CD4-positive, alpha-beta T cell (primary cell): ENCODE results near the gene BTN1A1. TPM values are rescaled to one million over a fixed set of nuclear protein-coding genes. Genes with fewer than 3 reads are reported as not detected.

Experiments
- ATAC-seq: fragments of 200-7000 bp; cut with Tn5 transposase; one replicate; pipeline ENCODE4 v1.10.0; 2022; ENCODE audit warnings: mild to moderate bottlenecking; ENCODE audit not compliant: poor library complexity
- CTCF ChIA-PET: fragments of 350-600 bp; sonication (Branson Sonifier 250); formaldehyde crosslinking; loops from one replicate; lab custom pipeline; 2021; ENCODE audit warnings: antibody characterized with exemption, inconsistent platforms; lab: Charles Lee
- POLR2A ChIA-PET: fragments of 350-600 bp; sonication (Branson Sonifier 250); formaldehyde crosslinking; loops from one replicate; lab custom pipeline; 2021; ENCODE audit warnings: antibody characterized with exemption, inconsistent platforms; lab: Charles Lee
- DNase-seq, 14 experiments: peaks; one replicate each; pipeline ENCODE4 v3.0.0-alpha.2; 2013 to 2020; ENCODE audit warnings: mixed read lengths in 2 of 14
- H3K27ac ChIP-seq, 2 donors: one replicate each; pipeline versions ENCODE4 v1.5.1 to v1.7.0; 2013; ENCODE audit warnings: low read length in 2 of 2, low read depth in 1 of 2, mild to moderate bottlenecking in 1 of 2
- H3K27me3 ChIP-seq, 2 experiments: 1 replicate in 1 of 2; 2 replicates in 1 of 2; pipeline versions ENCODE4 v1.6.1 to v1.7.0; 2013; ENCODE audit warnings: low read length in 2 of 2, control low read depth in 1 of 2, mild to moderate bottlenecking in 1 of 2, moderate library complexity in 1 of 2; ENCODE audit not compliant: insufficient read depth in 2 of 2, control insufficient read depth in 1 of 2
- H3K36me3 ChIP-seq: one replicate; pipeline ENCODE4 v1.6.1; 2013; ENCODE audit warnings: low read length, control low read depth; ENCODE audit not compliant: insufficient read depth
- H3K4me1 ChIP-seq: one replicate; pipeline ENCODE4 v1.6.1; 2013; ENCODE audit warnings: low read length, control low read depth; ENCODE audit not compliant: insufficient read depth
- H3K4me3 ChIP-seq: one replicate; pipeline ENCODE4 v1.5.1; 2013; ENCODE audit warnings: mild to moderate bottlenecking, low read length, moderate library complexity
- H3K9me3 ChIP-seq, 2 experiments: 1 replicate in 1 of 2; 2 replicates in 1 of 2; pipeline versions ENCODE4 v1.6.1 to v1.7.0; 2013; ENCODE audit warnings: low read length in 2 of 2, mild to moderate bottlenecking in 2 of 2, control low read depth in 1 of 2, moderate library complexity in 1 of 2; ENCODE audit not compliant: control insufficient read depth in 1 of 2, insufficient read depth in 1 of 2
- H3K27ac Mint-ChIP-seq: one replicate; pipeline ENCODE4 v1.8.0; 2020; ENCODE audit warnings: mixed read lengths
- H3K27me3 Mint-ChIP-seq: one replicate; pipeline ENCODE4 v1.8.0; 2021; ENCODE audit warnings: mixed read lengths
- H3K36me3 Mint-ChIP-seq: one replicate; pipeline ENCODE4 v1.8.0; 2021; ENCODE audit warnings: low read depth, mixed read lengths
- H3K4me1 Mint-ChIP-seq: one replicate; pipeline ENCODE4 v1.8.0; 2021; ENCODE audit warnings: low read depth, mixed read lengths
- H3K4me3 Mint-ChIP-seq: one replicate; pipeline ENCODE4 v1.8.0; 2020; ENCODE audit warnings: mild to moderate bottlenecking, mixed read lengths
- H3K9me3 Mint-ChIP-seq: one replicate; pipeline ENCODE4 v1.8.0; 2020; ENCODE audit warnings: mixed read lengths
- intact Hi-C, 2 experiments: fragments of 100-400 bp; cut with DNase I in 1 of 2; cut with micrococcal nuclease in 1 of 2; formaldehyde crosslinking; loops; one replicate each; pipeline versions ENCODE4 v1.15.1 to v1.9.0; 2023 to 2025; cut with DNase I, micrococcal nuclease
- total RNA-seq, 174 experiments: library from RNA in 2 of 174; stranded (reverse) in 2 of 174; gene quantifications; one replicate each; pipeline ENCODE4 v1.2.3 and lab custom pipeline; 2021 to 2026
- TF ChIP-seq, protein P1 (sequence below): fragments of 200-600 bp; IDR thresholded peaks from one replicate; pipeline ENCODE4 v1.8.0; 2022; ENCODE audit warnings: antibody characterized with exemption, mild to moderate bottlenecking

Gene BTN1A1
- total RNA-seq, 2 experiments from 2014 or later = not detected

- H3K27ac ChIP-seq = no peak overlapping the region
- no peaks in the 10 kb centered on the region for H3K27me3 ChIP-seq
- peak; percentile 62 for ATAC-seq
- no peaks in the 10 kb centered on the region for H3K9me3 ChIP-seq
- peaks cover 25% of the 10 kb centered on the region for H3K4me1 Mint-ChIP-seq
- H3K4me1 ChIP-seq = peaks cover 33% of the 10 kb centered on the region
- no peak overlapping the region for H3K4me3 Mint-ChIP-seq
- POLR2A ChIA-PET = interaction anchor here (0.9 to 7.2 kb wide), 21 partner anchors 8 to 1284 kb away, joined by 3 to 113 read pairs (median 4); partner anchors contain the start of genes BTN2A2 and HMGN4
- peak overlapping the region; percentile 60 for H3K4me3 ChIP-seq
- TF ChIP-seq, protein P1, sequence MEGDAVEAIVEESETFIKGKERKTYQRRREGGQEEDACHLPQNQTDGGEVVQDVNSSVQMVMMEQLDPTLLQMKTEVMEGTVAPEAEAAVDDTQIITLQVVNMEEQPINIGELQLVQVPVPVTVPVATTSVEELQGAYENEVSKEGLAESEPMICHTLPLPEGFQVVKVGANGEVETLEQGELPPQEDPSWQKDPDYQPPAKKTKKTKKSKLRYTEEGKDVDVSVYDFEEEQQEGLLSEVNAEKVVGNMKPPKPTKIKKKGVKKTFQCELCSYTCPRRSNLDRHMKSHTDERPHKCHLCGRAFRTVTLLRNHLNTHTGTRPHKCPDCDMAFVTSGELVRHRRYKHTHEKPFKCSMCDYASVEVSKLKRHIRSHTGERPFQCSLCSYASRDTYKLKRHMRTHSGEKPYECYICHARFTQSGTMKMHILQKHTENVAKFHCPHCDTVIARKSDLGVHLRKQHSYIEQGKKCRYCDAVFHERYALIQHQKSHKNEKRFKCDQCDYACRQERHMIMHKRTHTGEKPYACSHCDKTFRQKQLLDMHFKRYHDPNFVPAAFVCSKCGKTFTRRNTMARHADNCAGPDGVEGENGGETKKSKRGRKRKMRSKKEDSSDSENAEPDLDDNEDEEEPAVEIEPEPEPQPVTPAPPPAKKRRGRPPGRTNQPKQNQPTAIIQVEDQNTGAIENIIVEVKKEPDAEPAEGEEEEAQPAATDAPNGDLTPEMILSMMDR = no peak
- no peaks in the 10 kb centered on the region for H3K9me3 Mint-ChIP-seq
- intact Hi-C loops = loop anchor here (1.0 to 5.0 kb wide), 6 partner anchors 14 to 381 kb away; partner anchors contain the start of gene HMGN4 (in 1 of the 2)
- DNase-seq = peak; percentile 61 to 87 (median 71)
- CTCF ChIA-PET = interaction anchor here (0.6 to 1.6 kb wide), 6 partner anchors 13 to 212 kb away, joined by 3 to 6 read pairs (median 3); partner anchors contain the start of gene HMGN4
- no peaks in the 10 kb centered on the region for H3K36me3 ChIP-seq
- peaks cover 10% of the 10 kb centered on the region for H3K36me3 Mint-ChIP-seq
- peaks cover 8% of the 10 kb centered on the region for H3K27me3 Mint-ChIP-seq
- H3K27ac Mint-ChIP-seq = no peak overlapping the region
These were observed 53.1 kb downstream of the BTN1A1 start for GRCh38 chr6:26553264-26553634.

DNA sequence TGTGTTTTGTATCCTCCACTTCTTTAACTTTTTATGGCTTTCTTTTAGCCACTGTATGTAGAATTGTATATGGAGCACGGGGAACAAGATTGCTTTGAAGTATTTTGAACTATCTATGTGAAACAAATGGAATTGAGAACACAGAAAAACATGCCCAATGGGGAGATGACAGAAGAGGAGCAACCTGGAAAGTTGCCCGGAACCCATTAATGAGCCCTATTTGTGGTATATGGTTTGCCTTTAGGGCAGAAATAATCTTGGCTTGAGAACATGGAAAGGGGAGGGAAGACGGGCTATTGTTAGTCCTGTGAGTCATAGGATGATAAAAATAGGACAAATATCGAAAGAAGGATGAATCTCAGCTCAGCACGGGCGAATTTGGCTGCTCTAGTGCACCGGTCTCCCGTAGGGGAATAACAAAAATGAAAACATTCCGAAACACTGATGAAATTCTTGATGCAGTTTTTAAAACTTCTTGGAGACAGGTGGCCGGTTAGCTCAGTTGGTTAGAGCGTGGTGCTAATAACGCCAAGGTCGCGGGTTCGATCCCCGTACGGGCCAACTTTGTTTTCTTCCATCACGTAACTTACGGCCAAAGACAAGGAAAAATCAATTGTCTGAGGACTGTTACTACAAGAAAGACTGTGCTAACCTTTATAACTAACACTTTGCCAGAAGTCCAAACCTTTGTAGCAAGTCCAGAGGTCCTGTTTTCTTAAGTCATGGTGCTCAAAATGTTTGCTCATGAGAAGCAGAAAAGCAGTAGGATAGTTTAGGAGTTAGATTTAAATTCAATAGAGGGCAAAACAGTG, 53.7 kb downstream of the BTN1A1 start:
- Mint-ChIP-seq H3K27ac (no peak overlapping the region), H3K36me3 (peaks cover 10% of the 10 kb centered on the region), H3K27me3 (peaks cover 8% of the 10 kb centered on the region), H3K4me1 (peaks cover 25% of the 10 kb centered on the region), H3K4me3 (no peak overlapping the region), H3K9me3 (no peaks in the 10 kb centered on the region)
- ChIA-PET POLR2A (interaction anchor here (0.7 to 7.2 kb wide), 32 partner anchors 9 to 1318 kb away, joined by 3 to 113 read pairs (median 3); partner anchors contain the start of genes BTN2A2 and HMGN4), CTCF (interaction anchor here (0.6 to 1.6 kb wide), 6 partner anchors 13 to 42 kb away, joined by 3 to 6 read pairs (median 4); partner anchors contain the start of gene HMGN4)
- Histone ChIP-seq H3K9me3 (no peaks in the 10 kb centered on the region), H3K4me3 (peak overlapping the region; percentile 60), H3K36me3 (no peaks in the 10 kb centered on the region), H3K27me3 (no peaks in the 10 kb centered on the region), H3K4me1 (peaks cover 33% of the 10 kb centered on the region), H3K27ac (no peak overlapping the region)
- intact Hi-C loops = loop anchor here (1.0 to 5.0 kb wide), 8 partner anchors 14 to 382 kb away; partner anchors contain the start of gene HMGN4 (in 1 of the 2)
- ATAC-seq (peak; percentile 30), DNase-seq (peak; percentile 51 to 91 (median 64))
- TF ChIP-seq, protein P1 = no peak

DNA sequence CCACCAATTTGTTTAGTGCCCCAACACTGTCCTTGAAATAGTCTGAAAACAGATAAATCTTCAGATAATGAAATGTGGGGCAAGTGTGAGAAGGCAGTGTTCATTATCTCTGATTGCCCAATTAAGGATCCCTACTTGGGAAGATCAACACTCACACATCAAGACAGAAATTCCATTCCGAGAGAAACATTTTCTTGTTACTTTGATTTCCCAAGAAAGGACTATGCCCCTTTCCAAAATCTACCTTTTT, 54.3 kb downstream of the BTN1A1 start:
- peak; percentile 4 for ATAC-seq
- intact Hi-C loops = loop anchor here (1.0 to 5.0 kb wide), 6 partner anchors 14 to 382 kb away; no protein-coding TSS in a partner anchor

More for the DNA sequence above, 54.3 kb downstream of the BTN1A1 start:
- no peak overlapping the region for H3K27ac Mint-ChIP-seq
- H3K9me3 Mint-ChIP-seq = no peaks in the 10 kb centered on the region
- no peaks in the 10 kb centered on the region for H3K9me3 ChIP-seq
- H3K27me3 ChIP-seq = no peaks in the 10 kb centered on the region
- DNase-seq = no peak
- peaks cover 10% of the 10 kb centered on the region for H3K36me3 Mint-ChIP-seq
- peak overlapping the region; percentile 60 for H3K4me3 ChIP-seq
- H3K27ac ChIP-seq = no peak overlapping the region
- peaks cover 25% of the 10 kb centered on the region for H3K4me1 Mint-ChIP-seq
- no peaks in the 10 kb centered on the region for H3K36me3 ChIP-seq
- POLR2A ChIA-PET = interaction anchor here (0.7 to 7.2 kb wide), 30 partner anchors 9 to 1318 kb away, joined by 3 to 113 read pairs (median 3); partner anchors contain the start of genes BTN2A2 and HMGN4
- CTCF ChIA-PET = interaction anchor here (0.8 to 1.7 kb wide), 4 partner anchors 10 to 41 kb away, joined by 3 to 6 read pairs (median 4); no protein-coding TSS in a partner anchor
- peaks cover 8% of the 10 kb centered on the region for H3K27me3 Mint-ChIP-seq
- TF ChIP-seq, protein P1 = no peak
- H3K4me3 Mint-ChIP-seq = no peak overlapping the region
- H3K4me1 ChIP-seq = peaks cover 33% of the 10 kb centered on the region
